NCI-H2107 (cell line): ENCODE data around the gene KRT2.

Source experiments
- DNase-seq: peaks from one replicate; lab custom pipeline; 2025; lab: John Stamatoyannopoulos, UW

KRT2 gene

DNA sequence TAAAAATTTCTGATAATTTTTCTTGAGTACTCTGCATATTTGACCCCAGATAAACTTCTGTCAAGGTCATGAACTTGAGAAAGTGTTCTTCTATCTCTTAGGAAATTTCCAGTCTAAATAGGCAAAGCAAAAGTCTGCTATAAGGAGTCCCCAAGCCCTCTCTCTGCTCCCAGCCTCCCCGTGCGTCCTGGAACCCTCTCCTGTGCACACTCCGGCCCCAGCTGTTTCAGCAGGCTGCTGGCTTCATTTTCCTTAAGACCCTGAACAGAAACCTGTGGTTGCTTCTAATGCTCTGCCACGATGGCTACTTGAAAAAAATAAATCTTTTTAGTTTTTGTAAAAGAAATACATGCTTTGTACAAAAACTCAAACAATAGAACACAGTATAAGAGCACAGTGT is 14.7 kb downstream of the KRT2 start:
- DNase-seq, result no peak

DNA sequence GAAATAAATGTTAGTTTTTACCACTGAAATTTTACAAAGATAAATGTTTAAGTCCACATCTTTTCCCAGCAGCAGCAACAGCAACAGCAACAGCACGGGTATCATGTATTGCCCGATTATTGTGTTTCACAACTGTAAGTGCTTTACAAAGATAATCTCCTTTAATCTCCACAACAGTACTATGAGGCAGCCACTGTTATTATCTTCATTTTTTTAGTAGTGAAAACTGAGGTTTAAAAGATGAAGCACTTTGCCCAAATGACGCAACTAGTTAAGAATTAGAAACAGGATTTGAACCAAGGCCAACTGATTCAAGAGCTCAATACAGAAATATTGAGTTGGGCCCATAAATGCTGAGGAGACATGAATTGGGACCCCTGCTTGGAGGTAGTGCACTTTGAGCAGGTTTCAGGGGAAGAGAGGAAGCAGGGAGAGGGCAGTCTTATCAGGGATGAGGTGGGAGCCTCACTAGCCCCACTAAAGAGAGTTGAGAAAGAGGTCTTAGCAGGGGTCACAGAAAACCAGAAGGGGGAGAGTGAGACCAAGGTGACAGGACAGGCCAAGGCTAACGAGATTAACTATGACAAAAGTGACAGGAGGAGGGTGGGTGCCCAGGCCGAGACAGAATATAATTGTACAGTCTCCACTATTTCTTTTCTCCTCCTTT is 15.3 kb downstream of the KRT2 start:
- no peak for DNase-seq

DNA sequence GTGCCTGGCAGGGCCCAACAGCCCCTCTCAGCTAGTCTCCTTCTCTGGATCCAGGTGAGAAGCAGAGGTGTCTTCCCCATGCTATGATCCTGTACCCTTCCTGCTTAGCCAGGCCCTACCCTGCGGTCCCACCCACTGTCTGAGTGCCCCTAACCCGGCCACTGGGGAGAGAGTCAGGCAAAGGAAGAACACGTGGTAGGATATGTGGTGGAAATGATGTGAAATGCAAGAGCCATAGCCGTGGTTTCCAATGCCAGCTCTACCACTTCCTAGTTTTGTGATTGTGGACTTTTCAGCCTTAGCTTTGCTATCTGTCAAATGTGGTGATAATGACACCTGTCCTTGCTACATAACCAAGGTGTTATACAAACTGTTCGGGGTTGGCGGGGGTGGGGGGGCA is 15.8 kb downstream of the KRT2 start:
- DNase-seq, result no peak

DNA sequence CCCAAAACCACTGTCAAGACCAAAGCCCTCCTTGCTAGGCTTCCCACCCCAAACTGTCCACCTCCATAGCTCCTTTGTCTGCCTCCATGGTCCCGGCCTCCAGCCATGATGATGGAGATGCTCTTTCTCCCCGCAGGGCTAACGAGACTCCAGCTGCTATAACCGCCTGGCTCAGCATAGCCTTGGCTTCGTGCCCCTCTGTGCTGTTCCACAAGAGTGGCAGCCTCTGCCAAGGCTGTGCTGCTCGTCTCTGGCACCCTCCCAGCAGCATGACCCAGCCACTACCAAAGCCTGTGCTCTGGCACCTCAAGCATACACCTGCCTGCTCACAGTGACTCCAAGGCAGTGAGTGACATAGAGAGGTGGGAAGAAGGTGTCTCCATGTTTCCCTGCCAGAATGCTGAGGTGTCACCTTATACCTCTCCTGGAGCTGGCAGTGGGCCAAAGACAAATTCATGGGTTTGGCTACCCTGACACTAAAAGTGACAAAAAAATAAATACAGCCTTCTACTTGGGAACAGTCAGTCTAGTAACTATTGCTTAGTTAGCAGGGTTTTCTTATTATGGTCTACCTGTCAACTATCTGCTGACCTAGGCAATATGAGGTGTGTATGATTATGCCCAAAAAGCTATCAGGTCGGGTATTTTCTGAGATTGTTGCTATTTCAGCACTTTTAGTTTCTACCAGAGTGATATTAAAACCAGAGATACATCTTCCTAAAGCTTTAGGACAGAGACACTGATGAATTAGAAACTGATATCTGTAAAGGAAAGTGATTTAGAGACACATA is 17.6 kb downstream of the KRT2 start:
- DNase-seq, result no peak

DNA sequence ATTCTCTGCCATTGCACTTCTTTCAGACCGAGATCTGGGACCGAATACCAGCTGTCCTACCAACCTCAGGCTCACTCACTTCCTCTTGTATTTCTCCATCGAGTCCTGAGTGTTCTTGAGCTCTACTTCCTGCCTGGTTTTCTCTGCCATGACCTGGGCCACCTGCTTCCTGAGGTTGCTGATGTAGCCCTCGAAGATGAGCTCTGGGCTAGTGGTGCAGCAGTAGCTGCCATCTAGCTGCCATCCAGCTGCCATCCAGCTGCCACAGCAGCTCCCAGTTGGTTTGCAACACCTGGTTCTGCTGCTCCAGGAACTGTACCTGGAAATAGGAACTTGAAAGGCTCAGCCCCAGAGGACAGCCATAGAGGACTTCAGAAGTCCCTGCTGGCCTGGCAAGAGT is 18.6 kb downstream of the KRT2 start:
- no peak for DNase-seq

DNA sequence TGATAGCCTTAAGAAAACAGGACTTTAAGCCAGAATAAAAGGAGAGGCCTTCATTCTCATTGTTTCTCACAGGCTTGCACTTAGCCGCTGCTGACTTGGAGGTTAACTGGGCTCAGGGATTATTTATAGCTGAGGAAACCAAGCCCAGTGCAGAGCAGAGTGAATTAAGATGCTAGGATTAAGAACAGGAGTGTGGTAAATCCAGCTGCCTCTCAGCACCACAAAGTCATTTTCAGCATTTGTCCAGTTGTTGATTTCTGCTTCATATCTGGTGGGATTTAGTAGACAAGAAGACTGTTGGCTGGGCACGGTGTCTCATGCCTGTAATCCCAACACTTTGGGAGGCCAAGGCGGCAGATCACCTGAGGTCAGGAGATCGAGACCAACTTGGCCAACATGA is 19.4 kb downstream of the KRT2 start:
- no peak for DNase-seq

DNA sequence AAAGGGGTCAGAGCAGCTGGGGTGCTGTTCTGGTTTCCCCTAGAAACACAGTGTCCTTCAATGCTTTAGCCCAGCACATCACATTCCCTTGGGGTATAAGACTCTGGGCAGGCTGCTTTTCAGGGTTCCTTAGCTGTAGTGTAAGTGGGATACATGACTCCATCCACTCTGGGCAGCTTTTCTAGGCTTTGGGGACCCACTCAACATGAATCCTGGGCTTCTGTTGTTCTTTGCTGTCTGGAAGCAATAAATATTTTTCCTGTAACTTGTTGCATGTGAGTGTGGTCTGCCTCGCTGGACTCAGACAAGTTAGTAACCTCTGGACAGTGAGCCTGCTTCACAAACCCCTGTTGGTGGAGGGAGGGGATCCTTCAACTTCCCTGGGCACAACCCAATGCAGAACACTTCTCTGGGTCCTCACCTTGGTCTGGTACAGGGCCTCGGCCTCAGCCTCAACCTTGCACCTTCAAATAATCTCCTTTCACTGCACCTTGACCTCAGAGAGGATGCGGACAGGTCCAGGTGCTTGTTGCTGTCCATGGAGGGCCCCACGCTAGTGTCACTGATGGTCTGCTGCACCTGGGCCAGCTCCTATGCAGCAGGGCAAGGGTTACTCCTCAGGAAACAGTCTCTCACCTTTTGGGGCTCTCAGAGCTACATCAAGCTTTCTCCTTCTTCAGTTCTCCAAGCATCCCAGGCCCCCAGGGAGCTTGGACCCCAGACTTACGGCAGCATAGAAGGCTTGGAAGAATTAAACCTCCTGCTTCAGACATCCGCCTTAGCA is 20.1 kb downstream of the KRT2 start:
- no peak for DNase-seq

DNA sequence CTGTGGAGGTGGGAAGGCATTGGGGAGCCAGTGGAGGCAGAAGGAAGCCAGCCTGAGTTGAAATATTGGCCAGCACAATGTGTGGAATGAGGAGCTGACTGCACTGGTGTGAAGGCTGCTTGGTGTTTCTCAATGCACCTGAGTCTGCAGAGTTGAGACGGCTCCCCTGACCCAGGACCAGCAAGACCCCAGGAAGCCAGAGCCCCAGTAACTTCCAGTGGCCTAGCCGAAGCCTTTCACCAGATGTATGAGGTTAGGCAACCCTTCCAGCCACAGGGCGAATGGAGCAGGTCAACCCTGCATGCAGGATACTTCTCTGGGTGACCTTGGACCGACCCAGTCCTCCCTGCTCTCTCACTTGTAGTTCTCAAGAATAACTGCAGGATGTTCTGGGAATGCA is 20.7 kb downstream of the KRT2 start:
- DNase-seq, result no peak

DNA sequence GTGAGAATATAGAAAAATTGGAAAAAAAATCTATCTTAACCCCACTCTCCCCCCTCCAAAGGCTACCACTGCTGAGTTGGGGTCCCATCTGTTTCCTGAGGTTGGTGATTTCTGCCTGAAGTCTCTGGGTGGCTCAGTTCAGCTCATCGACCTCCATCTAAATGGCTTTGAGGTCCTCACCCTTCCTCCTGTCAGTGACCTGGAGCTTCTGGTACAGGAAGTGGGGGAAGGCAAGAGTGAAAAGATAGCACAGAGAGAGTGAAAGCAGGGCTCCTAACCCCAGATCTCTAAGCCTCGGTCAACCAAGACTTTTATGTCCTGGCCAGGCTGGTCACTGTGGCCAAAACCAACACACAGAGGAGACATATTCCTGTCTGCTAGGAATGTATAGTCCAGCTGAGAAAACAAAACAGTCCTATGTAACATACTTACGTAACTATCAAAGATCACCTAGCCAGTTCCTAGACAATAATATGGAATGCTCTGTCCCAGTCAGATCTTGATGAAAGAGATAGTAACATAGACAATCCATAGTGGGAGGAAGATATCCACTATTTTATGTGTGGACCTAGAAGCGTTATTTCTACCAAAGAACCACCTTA is 21.3 kb downstream of the KRT2 start:
- DNase-seq, result no peak

DNA sequence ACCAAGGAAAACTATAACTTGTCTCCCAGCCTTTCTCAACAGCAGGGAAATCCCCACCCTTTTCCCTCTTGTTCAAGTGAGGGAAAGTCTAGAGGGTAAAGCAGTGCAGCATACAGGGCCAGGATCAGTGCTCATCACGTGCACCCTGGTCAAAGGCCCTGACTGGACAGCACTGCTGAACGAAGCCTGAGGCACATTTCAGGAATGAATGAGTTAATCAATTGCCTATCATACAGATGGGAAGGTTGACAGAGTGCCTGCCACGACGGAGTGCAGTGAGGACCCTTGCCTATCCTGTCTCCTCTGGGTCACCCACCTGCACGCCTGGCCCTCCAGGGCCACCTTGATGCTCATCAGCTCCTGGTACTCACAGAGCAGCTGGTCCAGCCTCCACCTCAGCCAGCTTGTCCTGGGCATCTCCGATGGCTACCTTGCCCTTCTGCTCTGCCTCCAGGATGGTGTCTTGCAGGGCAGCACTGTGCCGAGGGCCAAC is 22.0 kb downstream of the KRT2 start:
- DNase-seq, result no peak

DNA sequence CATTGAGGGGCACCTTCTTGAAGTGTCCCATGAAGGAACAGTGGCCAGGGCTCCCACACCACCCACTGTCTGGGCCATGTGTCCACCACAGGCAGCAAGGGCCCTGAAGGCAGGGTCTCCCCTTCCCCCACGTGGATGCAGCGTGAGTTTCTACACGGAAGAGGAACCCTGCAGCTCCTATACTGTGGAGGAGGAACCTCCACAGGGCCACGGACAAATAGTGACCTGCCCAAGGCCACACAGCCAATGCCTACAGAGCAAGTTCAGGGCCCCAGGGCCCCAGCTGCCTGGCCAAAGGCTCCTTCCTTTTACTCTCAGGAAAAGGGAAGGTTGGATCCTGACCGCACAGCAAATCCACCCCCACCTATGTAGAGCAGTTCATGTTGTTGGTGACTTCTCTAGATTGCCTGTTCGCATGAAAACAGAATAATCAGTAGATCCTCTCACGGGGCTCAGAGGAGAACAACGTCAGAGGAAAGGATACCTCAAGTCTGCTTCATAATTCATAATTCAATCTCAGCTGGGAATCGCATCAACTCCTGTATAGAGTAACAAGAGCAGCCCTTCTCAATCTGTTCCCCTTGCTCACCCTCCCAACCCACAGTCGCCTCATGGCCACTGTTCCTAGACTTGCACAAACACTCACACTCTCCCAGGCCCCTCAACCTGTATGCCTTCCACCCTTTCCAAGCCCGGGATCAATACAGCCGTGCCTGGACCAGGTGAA is 22.6 kb downstream of the KRT2 start:
- no peak for DNase-seq

DNA sequence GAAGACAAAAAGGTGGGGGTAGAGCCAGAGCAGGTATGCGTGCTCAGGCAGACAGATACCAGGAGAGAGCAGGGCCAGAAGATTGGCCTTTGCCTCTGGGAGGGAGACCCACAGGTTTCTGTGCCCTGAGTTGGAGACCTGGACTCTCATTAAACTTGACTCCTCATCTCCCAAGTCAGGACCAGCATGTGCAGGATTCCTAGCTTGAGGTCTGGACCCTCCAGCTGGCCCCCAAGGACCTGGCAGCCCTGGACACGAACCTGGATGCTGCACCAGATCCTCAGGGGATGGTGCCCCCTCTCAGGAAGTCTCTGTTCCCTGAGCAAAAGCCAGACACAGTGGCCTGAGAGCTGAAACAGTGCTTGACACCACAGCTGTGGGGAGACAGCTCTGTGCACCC is 23.2 kb downstream of the KRT2 start:
- DNase-seq, result no peak

DNA sequence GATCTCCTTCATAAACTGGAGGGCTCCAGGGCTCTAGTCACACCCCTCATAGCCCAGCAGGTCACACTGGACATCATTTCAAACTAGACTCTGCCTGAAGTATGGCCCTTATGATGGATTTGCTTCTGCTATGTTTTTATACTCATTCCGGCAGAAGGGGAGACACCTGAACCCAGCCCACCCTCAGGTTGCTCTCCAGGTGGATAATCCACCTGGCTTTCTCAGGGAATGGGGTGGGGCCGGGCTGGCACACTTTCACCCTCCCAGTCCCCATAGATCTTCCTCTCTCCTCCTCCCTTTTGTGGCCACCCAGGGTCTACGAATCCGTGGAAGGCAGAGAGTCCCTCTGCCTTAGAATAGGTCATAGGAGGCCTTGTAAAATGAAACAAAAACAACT is 23.9 kb downstream of the KRT2 start:
- no peak for DNase-seq

DNA sequence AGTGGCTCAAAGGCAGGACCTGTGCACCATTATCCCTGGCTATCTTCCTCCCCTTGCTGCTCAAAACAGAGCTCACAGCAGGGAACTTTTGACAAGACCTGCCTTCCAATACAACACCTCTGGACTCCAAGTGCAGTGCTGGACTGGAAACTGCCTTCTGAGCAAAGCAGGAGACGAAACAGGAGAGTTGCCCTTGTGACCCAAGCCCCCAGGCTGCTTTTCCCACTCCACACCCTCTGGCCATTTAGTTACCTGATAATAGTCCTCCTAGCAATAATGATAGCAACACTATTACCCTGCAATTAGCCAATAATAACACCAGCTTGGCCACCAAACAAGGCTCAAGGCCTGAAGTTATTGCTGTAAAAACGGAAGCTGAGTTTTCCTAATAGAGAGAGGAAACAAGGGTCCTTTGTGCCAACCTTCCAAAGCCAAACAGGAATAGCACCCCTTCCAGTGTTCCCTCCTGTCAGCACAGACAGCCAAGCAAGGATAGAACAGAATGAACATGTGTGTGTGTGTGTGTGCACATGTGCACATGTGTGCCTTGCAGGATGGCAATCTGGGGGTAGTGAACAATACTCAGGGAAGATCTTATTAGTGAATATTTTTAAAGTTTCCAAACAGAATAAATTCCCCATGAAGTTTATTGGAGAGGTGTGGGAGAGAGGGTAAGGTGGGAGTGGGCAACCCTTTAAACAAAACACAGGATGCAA is 24.5 kb downstream of the KRT2 start:
- no peak for DNase-seq

DNA sequence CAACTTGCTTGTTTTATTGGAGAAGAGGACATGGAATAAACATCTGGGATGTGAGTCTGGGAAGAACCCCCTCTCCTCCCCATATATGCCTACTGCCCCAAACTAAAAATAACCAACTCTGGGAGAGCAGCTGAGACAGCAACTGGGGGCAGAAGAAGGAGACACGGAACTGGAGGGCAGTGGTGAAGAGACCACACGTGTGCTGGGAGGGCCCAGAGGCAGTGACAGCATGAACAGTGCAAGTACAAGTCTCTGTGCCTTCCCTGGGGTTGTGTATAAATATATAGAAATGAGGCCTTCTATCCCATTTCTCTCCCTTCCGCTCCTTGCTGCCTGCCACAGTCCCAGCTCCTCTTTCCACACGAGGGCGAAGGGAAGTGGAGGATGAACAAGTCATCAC is 29.7 kb downstream of the KRT2 start:
- DNase-seq, result no peak

DNA sequence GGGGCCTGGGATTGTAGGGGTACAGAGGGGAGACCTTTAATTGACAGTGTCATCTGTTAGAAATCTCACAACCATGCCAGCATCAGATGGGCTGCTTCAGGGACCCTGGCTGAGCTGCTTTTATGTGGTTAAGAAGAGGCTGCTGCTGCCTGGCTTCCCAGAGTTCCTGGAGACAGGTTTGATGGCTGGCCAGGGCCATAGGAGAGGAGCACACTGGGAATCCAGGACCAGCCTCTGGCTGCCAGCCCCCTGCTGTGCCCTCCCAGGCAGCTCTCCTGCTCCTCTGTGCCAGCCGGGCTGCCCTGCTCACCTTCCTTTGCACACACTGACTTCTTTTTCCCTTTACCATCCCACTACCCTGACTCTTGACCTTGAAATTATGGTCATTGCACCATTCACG is 33.1 kb downstream of the KRT2 start:
- DNase-seq, result no peak

DNA sequence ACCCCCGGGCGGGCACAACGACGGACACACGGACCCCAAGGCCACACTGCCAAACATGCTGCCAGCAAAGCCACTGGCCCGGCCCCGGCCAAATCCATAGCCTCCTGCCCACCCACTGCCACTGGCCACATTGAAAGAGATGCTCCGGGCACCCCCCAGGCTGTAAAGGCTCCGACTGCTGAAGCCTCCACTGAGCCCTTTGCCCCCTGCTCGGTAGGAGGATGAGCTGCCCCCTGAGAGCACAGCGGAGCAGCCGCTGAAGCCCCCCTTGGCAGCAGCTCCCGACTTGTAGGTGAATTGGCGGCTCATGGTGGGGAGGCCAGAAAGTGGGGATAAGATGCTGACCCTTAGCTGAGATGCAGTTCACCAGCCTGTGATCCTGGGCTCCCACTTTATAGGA is 33.8 kb downstream of the KRT2 start, which contains the start of gene KRT73:
Gene KRT73, minus strand, starts transcription at position 344 of the 400 bp plus-strand sequence. Its CDS starts 35 bp downstream, at position 309.
- no peak for DNase-seq

DNA sequence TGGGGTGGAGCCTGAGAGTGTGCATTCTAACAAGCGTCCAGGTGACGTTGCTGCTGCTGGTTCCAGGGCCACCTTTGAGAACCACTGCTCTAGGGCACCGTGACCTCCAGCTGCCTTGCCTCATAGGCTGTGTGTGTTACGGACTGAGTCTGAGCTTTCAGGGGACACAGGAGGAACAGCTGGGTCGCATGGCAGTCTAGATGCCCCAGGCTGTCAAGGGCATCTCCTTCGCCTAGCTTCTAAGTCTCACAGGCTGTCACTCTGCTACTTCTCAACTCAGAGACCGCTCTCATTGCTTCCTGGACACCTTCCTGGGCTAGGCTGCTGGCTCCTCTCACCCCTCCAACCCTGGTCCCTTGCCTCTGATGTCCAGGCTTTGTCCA is 34.6 kb downstream of the KRT2 start:
- no peak for DNase-seq

DNA sequence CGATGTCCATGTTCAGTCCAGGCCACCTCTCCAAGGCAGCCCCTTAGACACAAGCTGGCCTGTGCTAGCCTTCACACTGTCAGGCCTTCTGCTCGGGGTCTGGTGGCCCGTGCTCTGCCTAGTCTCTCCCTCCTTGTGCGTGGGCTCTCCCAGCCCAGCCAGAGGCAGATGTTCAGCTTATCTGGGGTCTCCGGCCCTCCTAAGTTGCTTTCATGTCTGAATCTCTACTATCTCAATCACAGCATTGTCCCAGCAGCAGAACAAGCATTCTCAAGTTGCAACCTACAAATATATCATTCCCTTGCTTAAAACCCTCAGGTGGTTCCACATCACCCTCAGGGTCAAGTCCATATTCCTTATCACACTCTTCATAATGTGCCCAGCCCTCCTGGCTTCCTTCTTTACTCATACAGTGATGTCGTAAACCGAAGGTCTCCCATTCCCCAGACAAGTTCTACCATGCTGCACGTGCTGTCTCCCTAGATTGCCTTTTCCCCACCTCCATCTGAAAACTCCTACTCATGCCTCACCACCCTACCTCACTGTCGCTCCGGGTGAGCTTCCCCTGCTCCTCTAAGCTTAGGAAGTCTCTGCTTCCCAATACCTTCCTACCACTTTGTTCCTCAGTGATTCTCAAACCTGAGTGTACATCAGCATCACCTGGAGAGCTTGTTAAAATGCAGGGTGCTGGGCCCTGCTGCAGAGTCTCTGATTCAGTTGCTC is 35.2 kb downstream of the KRT2 start:
- no peak for DNase-seq

DNA sequence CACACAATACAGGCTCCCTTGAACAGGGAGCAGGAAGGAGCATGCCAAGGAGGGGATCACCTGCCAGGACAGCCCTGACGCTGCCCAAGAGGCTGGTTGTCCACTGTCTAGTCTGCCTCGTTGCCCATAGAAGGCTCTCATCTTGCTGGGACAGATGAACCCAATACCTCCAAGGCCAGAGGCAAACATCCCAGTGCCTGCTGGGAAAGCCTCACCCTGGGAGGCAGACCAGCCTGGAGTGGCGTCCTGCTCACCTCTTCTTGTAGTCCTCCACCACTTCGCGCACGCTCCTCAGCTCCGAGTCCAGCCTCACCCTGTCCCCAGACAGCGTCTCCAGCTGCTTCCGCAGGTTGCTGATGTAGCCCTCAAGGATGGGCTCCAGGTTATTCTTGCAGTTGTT is 36.1 kb downstream of the KRT2 start:
- DNase-seq, result no peak
